Endothelial cell of umbilical vein (primary cell): ENCODE data around the gene GPR75. TPM values are rescaled to one million over a fixed set of nuclear protein-coding genes. Genes with fewer than 3 reads are reported as not detected.

Experiments
- BruUV-seq: library from RNA; stranded (reverse); fragments of 400-500 nt; replicated peaks from 2 replicates; lab custom pipeline; 2021; lab: Mats Ljungman, UMichigan
- CTCF ChIA-PET: fragments of 300-600, 350-600 bp; sonication (Branson Sonifier 250); formaldehyde crosslinking; loops from one replicate; lab custom pipeline; 2021; ENCODE audit warnings: antibody characterized with exemption, inconsistent platforms; lab: Charles Lee
- POLR2A ChIA-PET: fragments of 300-600, 350-600 bp; sonication (Branson Sonifier 250); formaldehyde crosslinking; loops from one replicate; lab custom pipeline; 2021; ENCODE audit warnings: antibody characterized with exemption, inconsistent platforms; lab: Charles Lee
- DNase-seq: peaks from one replicate; pipeline ENCODE4 v3.0.0-alpha.2; 2011; ENCODE audit warnings: low read depth, low spot score
- FAIRE-seq: peaks from 2 replicates; lab custom pipeline; 2011; peaks lifted over from hg19 to GRCh38; lab: Jason Lieb, UNC
- H2AFZ ChIP-seq: 2 replicates; pipeline ENCODE4 v1.6.0; 2012; ENCODE audit warnings: low read depth, low read length, control low read depth, inconsistent platforms
- H3K27ac ChIP-seq: 2 replicates; pipeline ENCODE4 v1.5.1; 2011; ENCODE audit warnings: low read depth, mild to moderate bottlenecking, control low read depth, low read length, moderate library complexity; ENCODE audit not compliant: insufficient read depth
- H3K27me3 ChIP-seq, 2 experiments: 2 replicates each; pipeline versions ENCODE4 v1.6.0 to v1.6.1; 2011; ENCODE audit warnings: low read length in 2 of 2, mixed read lengths in 1 of 2; ENCODE audit not compliant: control insufficient read depth in 2 of 2, insufficient read depth in 2 of 2
- H3K36me3 ChIP-seq, 2 experiments: 2 replicates in 1 of 2; 3 replicates in 1 of 2; pipeline ENCODE4 v1.5.1; 2011; ENCODE audit warnings: low read length in 2 of 2, mild to moderate bottlenecking in 1 of 2, moderate library complexity in 1 of 2; ENCODE audit not compliant: control insufficient read depth in 2 of 2, insufficient read depth in 2 of 2; ENCODE audit errors: extremely low read depth in 1 of 2
- H3K4me1 ChIP-seq: 3 replicates; pipeline ENCODE4 v1.5.1; 2011; ENCODE audit warnings: mild to moderate bottlenecking, low read length; ENCODE audit not compliant: control insufficient read depth, insufficient read depth; ENCODE audit errors: extremely low read depth
- H3K4me2 ChIP-seq: 2 replicates; pipeline ENCODE4 v1.6.1; 2011; ENCODE audit warnings: low read length, control low read depth, mixed read lengths; ENCODE audit not compliant: insufficient read depth
- H3K4me3 ChIP-seq, 3 experiments: fragments of 200-600 bp in 1 of 3; sonication (generic), shearing (Covaris generic) in 1 of 3; replicated peaks in 1 of 3; 2 replicates each; pipeline ENCODE4 v1.5.1; 2011 to 2016; ENCODE audit warnings: control low read depth in 3 of 3, low read length in 3 of 3, mild to moderate bottlenecking in 2 of 3, inconsistent platforms in 1 of 3, low read depth in 1 of 3, moderate library complexity in 1 of 3; ENCODE audit not compliant: insufficient read depth in 1 of 3
- H3K79me2 ChIP-seq: 2 replicates; pipeline ENCODE4 v1.6.0; 2012; ENCODE audit warnings: low read length, inconsistent platforms; ENCODE audit not compliant: control insufficient read depth, insufficient read depth
- H3K9ac ChIP-seq: replicated peaks from 2 replicates; pipeline ENCODE3; 2011; ENCODE audit warnings: low read length, control low read depth; ENCODE audit not compliant: insufficient read depth; ENCODE audit errors: extremely low read depth
- H3K9me1 ChIP-seq: replicated peaks from 3 replicates; pipeline ENCODE4 v1.6.0; 2011; ENCODE audit warnings: mild to moderate bottlenecking, low read length; ENCODE audit not compliant: control insufficient read depth, insufficient read depth; ENCODE audit errors: extremely low read depth
- H3K9me3 ChIP-seq: replicated peaks from 2 replicates; pipeline ENCODE4 v1.5.1; 2012; ENCODE audit warnings: low read length, inconsistent platforms; ENCODE audit not compliant: control insufficient read depth, insufficient read depth
- H4K20me1 ChIP-seq: replicated peaks from 2 replicates; pipeline ENCODE3; 2011; ENCODE audit warnings: mild to moderate bottlenecking, low read length; ENCODE audit not compliant: control insufficient read depth, insufficient read depth; ENCODE audit errors: extremely low read depth
- EZH2 ChIP-seq: IDR thresholded peaks from 2 replicates; pipeline ENCODE4 v1.6.1; 2012; ENCODE audit warnings: borderline replicate concordance, low read depth, mild to moderate bottlenecking, moderate library complexity, low read length, inconsistent platforms; ENCODE audit not compliant: severe bottlenecking
- FOS ChIP-seq: IDR thresholded peaks from 2 replicates; pipeline ENCODE4 v1.6.1; 2011; ENCODE audit warnings: mild to moderate bottlenecking, low read length, moderate library complexity, borderline replicate concordance; ENCODE audit not compliant: insufficient read depth
- GATA2 ChIP-seq: IDR thresholded peaks from 2 replicates; pipeline ENCODE4 v1.7.0; 2011; ENCODE audit warnings: low read depth, mild to moderate bottlenecking, moderate library complexity, mixed read lengths, low read length; ENCODE audit not compliant: insufficient read length, insufficient read depth
- JUN ChIP-seq: IDR thresholded peaks from 2 replicates; pipeline ENCODE4 v1.6.1; 2011; ENCODE audit warnings: borderline replicate concordance, low read depth; ENCODE audit not compliant: insufficient read length, insufficient read depth
- MYC ChIP-seq: IDR thresholded peaks from one replicate; pipeline ENCODE4 v1.6.1; 2011; ENCODE audit warnings: mild to moderate bottlenecking, low read depth, low read length
- POLR2A ChIP-seq: IDR thresholded peaks from 2 replicates; pipeline ENCODE4 v1.6.1; 2012; ENCODE audit warnings: low read depth, mild to moderate bottlenecking, control low read depth, low read length
- POLR2AphosphoS5 ChIP-seq: IDR thresholded peaks from 2 replicates; pipeline ENCODE4 v1.6.1; 2012; ENCODE audit warnings: low read depth, mild to moderate bottlenecking, control low read depth, low read length, moderate library complexity; ENCODE audit not compliant: insufficient read depth
- dilution Hi-C: fragments of 300-500 bp; cut with MboI; formaldehyde crosslinking; loops from one replicate; pipeline ENCODE4 v1.15.0; 2019; ENCODE audit warnings: low sequenced_read_pairs; ENCODE audit not compliant: extremely low pct_ligation_motif_present
- intact Hi-C: fragments of 100-400 bp; cut with micrococcal nuclease; formaldehyde crosslinking; loops from one replicate; pipeline ENCODE4 v1.10.0; 2022
- polyA plus RNA-seq, 4 experiments: library from polyadenylated mRNA; depleted of rRNA in 3 of 4; stranded (reverse) in 3 of 4; unstranded in 1 of 4; fragments of >200 nt; gene quantifications; 2 replicates each; pipeline versions ENCODE4 v1.2.1 to v1.2.3, GENCODE V29; 2011 to 2012; ENCODE audit warnings: missing spikeins in 1 of 4
- total RNA-seq: library from RNA; stranded (reverse); gene quantifications from 2 replicates; pipeline ENCODE4 v1.2.3, GENCODE V29; 2021
- TF ChIP-seq, protein P1 (sequence below): IDR thresholded peaks from 2 replicates; pipeline ENCODE4 v1.6.1; 2011; ENCODE audit not compliant: insufficient read depth, insufficient read length
- TF ChIP-seq, protein P2 (sequence below), 2 donors: IDR thresholded peaks; 1 replicate in 1 of 2; 2 replicates in 1 of 2; pipeline ENCODE4 v1.5.1; 2011; ENCODE audit warnings: low read length in 2 of 2, mild to moderate bottlenecking in 2 of 2, moderate library complexity in 2 of 2, control low read depth in 1 of 2, inconsistent platforms in 1 of 2, low read depth in 1 of 2; ENCODE audit not compliant: insufficient read depth in 1 of 2; ENCODE audit errors: extremely low read depth in 1 of 2

GPR75 gene
- total and polyA plus RNA-seq, 2 donors (not counting 3 experiments of a cell fraction or from before 2014, with no cell fraction given): 4.4 to 4.7 TPM

DNA sequence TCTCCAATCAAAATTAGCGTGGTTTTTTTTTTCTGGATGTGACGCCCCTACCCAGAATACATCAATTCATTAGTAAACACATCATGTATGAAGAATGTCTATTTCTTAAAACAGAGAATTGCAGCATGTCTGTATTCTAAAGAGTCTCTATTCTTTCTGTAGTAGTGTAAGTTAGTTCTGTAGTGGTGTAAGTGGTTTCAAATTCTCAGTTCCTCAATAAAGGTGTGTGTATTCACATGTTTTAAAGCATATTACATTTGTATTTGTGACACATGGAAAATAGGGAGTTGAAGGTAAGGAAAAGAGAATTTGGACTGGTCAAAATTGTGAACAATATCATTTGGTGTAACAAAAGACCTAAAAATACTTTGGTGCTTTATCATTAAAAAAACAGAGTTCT is 8.0 kb upstream of the GPR75 start:
- Histone ChIP-seq H3K9me3 (no peaks in the 10 kb centered on the region), H3K4me1 (no peaks in the 10 kb centered on the region), H3K79me2 (no peaks in the 10 kb centered on the region), H3K9me1 (no peaks in the 10 kb centered on the region), H4K20me1 (no peaks in the 10 kb centered on the region), H3K36me3 (peaks cover 7 to 21% of the 10 kb centered on the region in 2 experiments), H3K27me3 (no peaks in the 10 kb centered on the region), H2AFZ (no peak overlapping the region), H3K9ac (no peak overlapping the region), H3K4me3 (no peak overlapping the region), H3K27ac (no peak overlapping the region), H3K4me2 (no peak overlapping the region)
- POLR2A ChIA-PET: no interaction called here
- dilution Hi-C loops: no loop called here
- intact Hi-C loops: no loop called here
- DNase-seq: no peak
- TF ChIP-seq POLR2A: no peak
- no peak for TF ChIP-seq POLR2AphosphoS5
- no peak for TF ChIP-seq EZH2
- TF ChIP-seq, protein P1, sequence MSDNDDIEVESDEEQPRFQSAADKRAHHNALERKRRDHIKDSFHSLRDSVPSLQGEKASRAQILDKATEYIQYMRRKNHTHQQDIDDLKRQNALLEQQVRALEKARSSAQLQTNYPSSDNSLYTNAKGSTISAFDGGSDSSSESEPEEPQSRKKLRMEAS: no peak
- no peak for TF ChIP-seq GATA2
- TF ChIP-seq, protein P2, sequence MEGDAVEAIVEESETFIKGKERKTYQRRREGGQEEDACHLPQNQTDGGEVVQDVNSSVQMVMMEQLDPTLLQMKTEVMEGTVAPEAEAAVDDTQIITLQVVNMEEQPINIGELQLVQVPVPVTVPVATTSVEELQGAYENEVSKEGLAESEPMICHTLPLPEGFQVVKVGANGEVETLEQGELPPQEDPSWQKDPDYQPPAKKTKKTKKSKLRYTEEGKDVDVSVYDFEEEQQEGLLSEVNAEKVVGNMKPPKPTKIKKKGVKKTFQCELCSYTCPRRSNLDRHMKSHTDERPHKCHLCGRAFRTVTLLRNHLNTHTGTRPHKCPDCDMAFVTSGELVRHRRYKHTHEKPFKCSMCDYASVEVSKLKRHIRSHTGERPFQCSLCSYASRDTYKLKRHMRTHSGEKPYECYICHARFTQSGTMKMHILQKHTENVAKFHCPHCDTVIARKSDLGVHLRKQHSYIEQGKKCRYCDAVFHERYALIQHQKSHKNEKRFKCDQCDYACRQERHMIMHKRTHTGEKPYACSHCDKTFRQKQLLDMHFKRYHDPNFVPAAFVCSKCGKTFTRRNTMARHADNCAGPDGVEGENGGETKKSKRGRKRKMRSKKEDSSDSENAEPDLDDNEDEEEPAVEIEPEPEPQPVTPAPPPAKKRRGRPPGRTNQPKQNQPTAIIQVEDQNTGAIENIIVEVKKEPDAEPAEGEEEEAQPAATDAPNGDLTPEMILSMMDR (IDR thresholded peaks at IDR 0.05; ENCODE audit: extremely low read depth in 1 of 2, insufficient read depth in 1 of 2, low read depth in 1 of 2, low read length in 2 of 2): no peak
- no peak for TF ChIP-seq FOS
- TF ChIP-seq JUN: no peak
- TF ChIP-seq MYC: no peak
- CTCF ChIA-PET: interaction anchor here (0.6 kb wide), 1 partner anchor 15 kb away, joined by 3 read pairs; no protein-coding TSS in a partner anchor
- no TSS peak for BruUV-seq
- FAIRE-seq: no peak
